OCI-M1 (cell line): ENCODE data around the gene RHBDF2.

Experiments
- DNase-seq: peaks from one replicate; lab custom pipeline; 2025; lab: John Stamatoyannopoulos, UW

Gene RHBDF2

GRCh38 chr17:76501018-76501826 is at the start of gene RHBDF2:
Gene RHBDF2, minus strand, starts transcription at chr17:76501423. Its CDS starts 19,899 bp downstream, at chr17:76481524.
- DNase-seq = peak; percentile 77

GRCh38 chr17:76549539-76549938 is 48.3 kb upstream of the RHBDF2 start:
- DNase-seq = no peak

GRCh38 chr17:76549215-76549518 is 47.9 kb upstream of the RHBDF2 start:
- DNase-seq = no peak

- no peak for DNase-seq
These were observed 47.4 kb upstream of the RHBDF2 start for GRCh38 chr17:76548378-76549214.

- DNase-seq = no peak
These were observed 46.5 kb upstream of the RHBDF2 start for GRCh38 chr17:76547642-76548202.

- DNase-seq = peak; percentile 77
These were observed 46.0 kb upstream of the RHBDF2 start for GRCh38 chr17:76547183-76547641.

- no peak for DNase-seq
These were observed 45.4 kb upstream of the RHBDF2 start for GRCh38 chr17:76546556-76547182.

GRCh38 chr17:76545918-76546555 is 44.8 kb upstream of the RHBDF2 start:
- DNase-seq = no peak

GRCh38 chr17:76544546-76545365 is 43.5 kb upstream of the RHBDF2 start:
- DNase-seq = no peak

GRCh38 chr17:76543826-76544545 is 42.8 kb upstream of the RHBDF2 start:
- no peak for DNase-seq

GRCh38 chr17:76543482-76543825 is 42.2 kb upstream of the RHBDF2 start:
- DNase-seq = no peak

- DNase-seq = no peak
These were observed 41.8 kb upstream of the RHBDF2 start for GRCh38 chr17:76542984-76543383.

- DNase-seq = no peak
These were observed 41.3 kb upstream of the RHBDF2 start for GRCh38 chr17:76542566-76542971.

- no peak for DNase-seq
These were observed 40.7 kb upstream of the RHBDF2 start for GRCh38 chr17:76541739-76542454.

GRCh38 chr17:76540381-76541300 is 39.4 kb upstream of the RHBDF2 start:
- peak; percentile 94 for DNase-seq

- no peak for DNase-seq
These were observed 38.5 kb upstream of the RHBDF2 start, which contains the start of gene PRCD for GRCh38 chr17:76539631-76540271. Gene PRCD, plus strand, starts transcription at chr17:76540044. Its CDS starts 98 bp downstream, at chr17:76540142.

- no peak for DNase-seq
These were observed 37.8 kb upstream of the RHBDF2 start for GRCh38 chr17:76538941-76539570.
